Measurements from ENCODE around the gene TSN.
"Not testable (repeated sequence)": the region's sequence is repeated elsewhere in the genome, so short reads cannot be mapped to it uniquely, and the experiment has no call there.

Gene TSN

GRCh38 chr2:121805766-121806143 lies 50.3 kb downstream of the TSN start:
- DNase-seq (ENCODE audit: low read depth) = no peak
- H3K4me3 ChIP-seq (ENCODE audit: control insufficient read depth, low read depth, low read length) = no peak overlapping the region
- TF ChIP-seq CTCF (conservative IDR thresholded peaks at IDR 0.05; ENCODE audit: control insufficient read depth, insufficient read depth, low read depth, low read length) = no peak

GRCh38 chr2:121807771-121808170 lies 52.3 kb downstream of the TSN start:
- H3K4me3 ChIP-seq (ENCODE audit: control insufficient read depth, low read depth, low read length); DNase-seq (ENCODE audit: low read depth): not testable (repeated sequence)

GRCh38 chr2:121809607-121810006 lies 54.2 kb downstream of the TSN start:
- TF ChIP-seq CTCF (conservative IDR thresholded peaks at IDR 0.05; ENCODE audit: control insufficient read depth, insufficient read depth, low read depth, low read length) = no peak
- H3K4me3 ChIP-seq (ENCODE audit: control insufficient read depth, low read depth, low read length) = no peak overlapping the region
- no peak for DNase-seq (ENCODE audit: low read depth)

GRCh38 chr2:121810959-121811853 lies 55.8 kb downstream of the TSN start:
- peak; percentile 68 for DNase-seq (ENCODE audit: low read depth)
- peak; percentile 64 for TF ChIP-seq CTCF (conservative IDR thresholded peaks at IDR 0.05; ENCODE audit: control insufficient read depth, insufficient read depth, low read depth, low read length)
- H3K4me3 ChIP-seq (ENCODE audit: control insufficient read depth, low read depth, low read length) = no peak overlapping the region

DNA sequence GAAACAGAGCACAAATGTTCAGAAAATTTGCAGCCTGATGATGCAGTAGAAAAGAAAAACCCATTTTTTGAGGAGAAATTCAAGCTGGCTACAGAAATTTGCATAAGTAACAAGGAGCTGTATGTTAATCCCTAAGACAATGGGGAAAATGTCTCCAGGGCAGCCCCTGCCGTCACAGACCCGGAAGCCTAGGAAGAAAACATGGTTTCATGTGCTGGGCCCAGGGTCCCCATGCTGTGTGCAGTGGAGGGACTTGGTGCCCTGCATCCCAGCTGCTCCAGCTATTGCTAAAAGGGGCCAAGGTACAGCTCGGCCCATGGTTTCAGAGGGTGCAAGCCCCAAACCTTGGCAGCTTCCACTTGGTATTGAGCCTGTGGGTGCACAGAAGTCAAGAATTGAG lies 57.6 kb downstream of the TSN start:
- DNase-seq (ENCODE audit: low read depth); H3K4me3 ChIP-seq (ENCODE audit: control insufficient read depth, low read depth, low read length): not testable (repeated sequence)

GRCh38 chr2:121815216-121815615 lies 59.8 kb downstream of the TSN start:
- no peak for TF ChIP-seq CTCF (conservative IDR thresholded peaks at IDR 0.05; ENCODE audit: control insufficient read depth, insufficient read depth, low read depth, low read length)
- no peak overlapping the region for H3K4me3 ChIP-seq (ENCODE audit: control insufficient read depth, low read depth, low read length)
- DNase-seq (ENCODE audit: low read depth) = no peak

GRCh38 chr2:121816797-121817196 lies 61.3 kb downstream of the TSN start:
- TF ChIP-seq CTCF (conservative IDR thresholded peaks at IDR 0.05; ENCODE audit: control insufficient read depth, insufficient read depth, low read depth, low read length) = no peak
- no peak overlapping the region for H3K4me3 ChIP-seq (ENCODE audit: control insufficient read depth, low read depth, low read length)
- no peak for DNase-seq (ENCODE audit: low read depth)

DNA sequence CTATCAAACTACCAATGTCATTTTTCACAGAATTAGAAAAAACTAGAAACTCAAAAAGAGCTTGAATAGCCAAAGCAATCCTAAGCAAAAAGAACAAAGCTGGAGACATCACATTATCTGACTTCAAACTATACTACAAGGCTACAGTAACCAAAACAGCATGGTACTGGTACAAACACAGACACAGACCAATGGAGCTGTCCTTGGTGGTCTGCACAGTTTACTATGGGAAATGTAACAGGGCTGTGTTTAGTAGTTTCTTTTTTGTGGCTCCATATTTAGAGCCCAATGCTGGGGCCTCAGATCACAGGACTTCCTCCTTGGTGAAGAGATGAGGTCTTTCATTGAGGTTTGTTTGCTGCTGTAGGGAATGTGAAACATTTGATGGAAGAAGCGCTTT lies 61.9 kb downstream of the TSN start:
- not testable (repeated sequence) for DNase-seq (ENCODE audit: low read depth)

More for the DNA sequence above, 61.9 kb downstream of the TSN start:
- H3K4me3 ChIP-seq (ENCODE audit: control insufficient read depth, low read depth, low read length) = not testable (repeated sequence)

Measured in fibroblast of mammary gland (primary cell).